Activated CD8-positive, alpha-beta memory T cell treated with anti-CD3 and anti-CD28 coated beads for 1 hour (primary cell): ENCODE data around the gene CD19.
"Not testable (repeated sequence)": the region's sequence is repeated elsewhere in the genome, so short reads cannot be mapped to it uniquely, and the experiment has no call there.

Experiments used
- DNase-seq, 2 donors: peaks; one replicate each; pipeline ENCODE4 v3.0.0-alpha.2; 2020; ENCODE audit warnings: low read depth in 1 of 2; ENCODE audit errors: extremely low read depth in 1 of 2

CD19 gene

DNA sequence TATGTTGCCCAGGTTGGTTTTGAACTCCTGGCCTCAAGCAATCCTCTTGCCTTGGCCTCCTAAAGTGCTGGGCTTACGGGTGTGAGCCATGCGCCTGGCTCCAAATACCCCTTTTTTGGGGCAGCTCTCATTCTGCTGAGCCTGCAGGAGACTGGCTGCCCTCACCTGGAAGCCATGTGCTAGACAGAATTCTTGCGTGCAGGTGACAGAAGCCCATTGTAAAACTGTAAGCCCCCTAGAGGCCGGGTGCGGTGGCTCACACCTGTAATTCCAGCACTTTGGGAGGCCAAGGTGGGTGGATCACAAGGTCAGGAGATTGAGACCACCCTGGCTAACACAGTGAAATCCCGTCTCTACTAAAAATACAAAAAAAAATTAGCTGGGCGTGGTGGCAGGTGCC lies 48.6 kb downstream of the CD19 start:
- not testable (repeated sequence) for DNase-seq

- DNase-seq, result no peak
Observed at GRCh38 chr16:28980929-28981328, 49.2 kb downstream of the CD19 start.

DNA sequence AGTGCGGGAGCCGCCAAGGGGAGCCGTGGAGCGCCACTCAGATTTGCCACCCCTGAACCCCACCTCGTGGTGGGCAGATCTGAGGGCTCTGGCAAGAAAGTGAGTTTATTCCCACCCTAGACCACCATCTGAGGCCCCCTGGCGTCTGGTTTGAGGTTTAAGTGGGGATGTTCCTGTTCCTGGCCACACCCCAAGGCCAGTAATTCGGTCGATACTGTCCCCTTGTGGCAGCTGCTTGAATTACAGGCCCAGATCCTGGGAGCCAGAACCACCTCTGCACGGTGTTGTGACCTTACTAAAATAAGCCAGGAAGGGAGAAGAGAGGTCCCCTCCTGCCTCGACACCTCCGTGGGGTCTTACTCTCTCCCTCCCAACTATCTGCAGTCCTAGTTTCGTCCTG lies 49.7 kb downstream of the CD19 start:
- no peak for DNase-seq

DNA sequence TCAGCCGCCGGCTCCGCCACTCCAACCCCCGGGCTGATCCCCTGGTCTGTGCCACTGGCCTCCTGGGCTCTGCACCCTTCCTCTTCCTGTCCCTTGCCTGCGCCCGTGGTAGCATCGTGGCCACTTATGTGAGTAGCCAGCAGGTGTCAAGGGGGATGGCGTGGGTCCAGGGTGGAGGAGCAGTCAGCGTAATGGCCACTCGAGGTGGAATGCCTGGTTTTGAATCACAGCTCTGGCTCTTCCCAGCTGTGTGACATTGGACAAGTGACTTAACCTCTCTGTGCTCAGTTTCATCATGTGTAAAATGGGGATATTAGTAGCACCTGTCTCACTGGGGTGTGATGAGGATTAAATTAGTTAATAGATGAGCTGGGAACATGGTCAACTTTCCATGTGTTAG lies 50.6 kb downstream of the CD19 start:
- no peak for DNase-seq

DNA sequence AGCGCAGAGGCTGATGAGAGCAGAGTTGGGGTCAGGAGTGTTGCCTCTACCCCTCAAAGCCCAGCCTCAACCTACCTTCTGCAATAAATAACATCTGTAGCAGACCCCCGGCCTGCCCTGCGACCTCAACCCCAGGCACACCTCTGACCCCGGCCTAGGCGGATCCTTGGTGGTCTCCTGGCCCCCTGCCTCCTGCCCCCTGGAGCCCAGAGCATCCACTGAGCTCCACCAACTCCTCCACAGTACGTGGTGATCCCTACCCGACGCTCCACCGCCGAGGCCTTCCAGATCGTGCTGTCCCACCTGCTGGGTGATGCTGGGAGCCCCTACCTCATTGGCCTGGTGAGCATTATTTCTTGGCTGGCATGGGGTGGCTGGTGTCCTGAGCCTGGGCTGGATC lies 51.2 kb downstream of the CD19 start:
- no peak for DNase-seq

DNA sequence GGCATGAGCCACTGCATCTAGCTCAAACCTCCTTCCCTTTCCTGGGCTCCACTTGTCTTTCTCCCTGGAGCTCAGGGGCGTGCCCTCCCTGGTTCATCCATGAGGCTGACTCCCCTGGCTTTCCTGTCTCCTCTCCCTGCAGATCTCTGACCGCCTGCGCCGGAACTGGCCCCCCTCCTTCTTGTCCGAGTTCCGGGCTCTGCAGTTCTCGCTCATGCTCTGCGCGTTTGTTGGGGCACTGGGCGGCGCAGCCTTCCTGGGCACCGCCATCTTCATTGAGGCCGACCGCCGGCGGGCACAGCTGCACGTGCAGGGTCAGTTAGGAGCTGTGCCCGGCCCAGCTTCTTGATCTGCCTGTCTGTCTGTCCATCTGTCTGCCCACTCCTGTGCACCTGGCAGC lies 51.9 kb downstream of the CD19 start:
- no peak for DNase-seq

DNA sequence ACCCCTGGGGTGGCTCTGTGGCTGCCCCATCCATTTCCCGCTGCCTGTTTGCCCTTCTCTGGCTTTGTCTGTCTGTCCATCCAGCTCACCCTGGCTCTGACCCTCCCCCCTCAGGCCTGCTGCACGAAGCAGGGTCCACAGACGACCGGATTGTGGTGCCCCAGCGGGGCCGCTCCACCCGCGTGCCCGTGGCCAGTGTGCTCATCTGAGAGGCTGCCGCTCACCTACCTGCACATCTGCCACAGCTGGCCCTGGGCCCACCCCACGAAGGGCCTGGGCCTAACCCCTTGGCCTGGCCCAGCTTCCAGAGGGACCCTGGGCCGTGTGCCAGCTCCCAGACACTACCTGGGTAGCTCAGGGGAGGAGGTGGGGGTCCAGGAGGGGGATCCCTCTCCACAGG lies 52.3 kb downstream of the CD19 start:
- DNase-seq, result no peak

DNA sequence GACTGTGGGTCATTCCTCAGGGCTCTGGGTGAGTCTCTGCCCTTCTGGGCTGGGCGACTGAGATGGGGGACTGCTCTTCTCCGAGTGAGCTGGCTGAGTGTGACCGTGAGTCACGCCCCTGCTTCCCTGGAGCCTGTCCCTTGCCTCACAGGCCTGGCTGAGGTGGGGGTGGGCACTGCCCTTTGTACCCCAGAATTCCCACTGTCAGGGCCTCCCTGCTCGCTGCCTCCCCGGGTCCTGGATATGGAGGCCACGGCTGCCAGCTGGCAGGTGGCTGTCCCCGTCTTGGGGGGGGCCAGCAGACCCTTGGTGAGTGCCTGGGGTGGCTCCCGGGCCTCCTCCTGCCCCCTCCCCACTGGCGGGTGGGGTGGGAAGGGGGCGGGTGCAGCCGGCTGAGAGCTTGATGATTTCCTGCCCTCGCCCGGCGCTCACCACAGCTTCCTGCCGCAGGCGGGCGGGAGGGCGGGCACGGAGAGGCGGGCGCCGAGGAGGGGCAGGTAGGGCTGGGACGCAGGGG lies 52.9 kb downstream of the CD19 start, which contains the start of gene LAT:
TSS of gene LAT (plus strand) at position 434 of the 517 bp plus-strand sequence. CDS start 366 bp downstream, outside the sequence.
- peak in 1 of 2 donors; percentile 69 for DNase-seq

DNA sequence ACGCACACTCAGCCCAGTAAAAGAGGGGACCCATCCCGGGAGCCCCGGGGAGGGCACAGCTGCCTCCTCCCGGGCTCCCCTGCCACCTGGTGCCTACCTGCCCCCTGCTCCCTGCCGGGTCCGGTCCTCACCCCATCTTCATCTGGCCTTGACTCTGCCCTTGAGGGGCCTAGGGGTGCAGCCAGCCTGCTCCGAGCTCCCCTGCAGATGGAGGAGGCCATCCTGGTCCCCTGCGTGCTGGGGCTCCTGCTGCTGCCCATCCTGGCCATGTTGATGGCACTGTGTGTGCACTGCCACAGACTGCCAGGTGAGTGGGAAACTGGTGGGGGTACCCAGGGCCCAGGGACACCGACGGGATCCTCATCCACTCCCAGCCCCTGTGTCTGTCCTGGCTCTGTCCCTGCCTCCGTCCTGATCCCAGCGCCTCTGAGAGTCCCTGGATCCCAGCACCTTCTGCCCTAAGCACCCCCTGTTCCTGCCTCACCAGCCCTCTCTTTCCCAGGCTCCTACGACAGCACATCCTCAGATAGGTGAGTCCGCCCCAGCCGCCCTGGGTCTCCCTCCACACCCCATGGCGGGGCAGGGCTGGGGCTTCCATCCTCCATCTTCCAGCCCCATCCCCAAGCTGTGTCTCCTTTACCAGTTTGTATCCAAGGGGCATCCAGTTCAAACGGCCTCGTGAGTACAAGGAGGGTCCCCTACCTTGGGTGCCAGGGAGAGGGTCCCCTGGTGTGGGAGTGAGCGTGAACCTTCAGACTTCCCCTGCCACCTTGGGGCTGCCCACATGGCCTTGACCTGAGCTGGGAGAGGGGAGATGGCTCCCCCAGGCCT lies 53.7 kb downstream of the CD19 start:
- DNase-seq, result no peak

GRCh38 chr16:28986046-28986445 lies 54.3 kb downstream of the CD19 start:
- no peak for DNase-seq

DNA sequence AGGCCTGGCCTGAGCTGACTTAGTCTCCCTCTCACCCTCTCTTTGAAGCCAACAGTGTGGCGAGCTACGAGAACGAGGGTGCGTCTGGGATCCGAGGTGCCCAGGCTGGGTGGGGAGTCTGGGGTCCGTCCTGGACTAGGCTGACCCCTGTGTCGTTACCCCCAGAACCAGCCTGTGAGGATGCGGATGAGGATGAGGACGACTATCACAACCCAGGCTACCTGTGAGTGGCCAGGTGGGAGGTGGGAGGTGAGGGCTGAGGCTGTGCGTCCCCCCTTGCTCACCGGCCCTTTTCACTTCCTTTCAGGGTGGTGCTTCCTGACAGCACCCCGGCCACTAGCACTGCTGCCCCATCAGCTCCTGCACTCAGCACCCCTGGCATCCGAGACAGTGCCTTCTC lies 54.7 kb downstream of the CD19 start:
- DNase-seq, result no peak

DNA sequence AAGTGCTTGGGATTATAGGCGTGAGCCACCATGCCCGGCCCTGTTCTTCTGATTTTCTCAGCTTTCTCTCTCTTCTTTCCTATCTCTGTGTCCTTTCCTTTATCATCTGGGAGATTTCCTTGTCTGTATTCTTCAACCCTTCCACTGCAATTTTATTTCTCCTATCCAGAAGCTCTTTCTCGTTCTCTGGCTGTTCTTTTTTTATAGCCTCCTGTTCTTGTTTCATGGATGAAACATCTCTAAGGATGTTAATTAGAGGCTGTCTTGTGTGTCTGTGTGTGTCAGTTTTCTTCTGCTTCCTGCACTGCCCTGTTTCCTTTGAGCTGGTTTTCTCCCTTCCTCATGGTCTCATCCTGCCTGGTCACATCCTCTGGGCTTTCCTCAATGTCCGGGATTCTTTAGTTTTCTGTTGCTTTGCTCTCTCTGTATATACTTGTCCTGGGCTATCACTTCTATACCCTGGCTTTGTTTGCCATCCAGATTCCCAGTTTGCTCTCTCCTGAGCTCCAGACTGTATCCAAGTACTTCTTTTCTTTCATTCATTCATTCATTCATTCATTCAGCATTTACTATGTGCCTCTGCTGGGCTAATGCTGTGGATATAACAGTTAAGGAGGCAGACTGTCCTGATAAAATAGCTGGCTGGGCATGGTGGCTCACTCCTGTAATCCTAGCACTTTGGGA lies 55.5 kb downstream of the CD19 start:
- no peak for DNase-seq
